ENCODE measurements around the gene EHMT1.

The EHMT1 gene

DNA sequence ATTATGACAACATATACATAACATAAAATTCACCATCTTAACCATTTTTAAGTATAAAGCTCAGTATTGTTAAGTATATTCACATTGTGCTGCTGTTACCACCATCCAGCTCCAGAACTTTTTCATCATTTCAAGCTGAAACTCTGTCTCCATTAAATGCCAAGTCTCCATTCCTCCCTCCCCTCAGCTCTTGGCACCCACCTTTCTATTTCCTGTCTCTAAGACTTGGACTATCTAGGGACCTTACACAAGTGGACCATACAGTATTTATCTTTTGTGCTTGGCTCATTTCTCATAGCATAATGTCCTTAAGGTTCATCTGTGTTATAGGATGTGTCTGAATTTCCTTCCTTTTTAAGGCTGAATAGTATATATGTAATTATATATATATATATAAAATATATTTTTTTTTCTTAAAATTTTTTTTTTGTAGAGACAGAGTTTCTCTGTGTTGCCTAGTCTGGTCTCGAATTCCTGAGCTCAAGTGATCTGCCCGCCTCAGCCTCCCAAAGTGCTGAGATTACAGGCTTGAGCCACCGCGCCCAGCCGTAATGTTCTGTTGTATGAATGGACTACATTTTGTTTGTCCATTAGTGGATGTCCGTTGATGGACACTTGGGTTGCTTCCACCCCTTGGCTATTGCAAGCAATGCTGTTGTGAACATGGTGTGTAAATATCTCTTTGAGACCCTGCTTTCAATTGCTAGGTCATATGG is 72.3 kb downstream of the EHMT1 start:
- 93 to 96% methylated on average over 6 of the region's 6 CpGs for WGBS, 2 experiments
- Histone ChIP-seq H3K36me3 (ENCODE audit: control insufficient read depth, insufficient read depth, low read length) (no peaks in the 10 kb centered on the region), H3K4me3 (ENCODE audit: insufficient read depth, low read depth, low read length) (no peak overlapping the region), H3K27ac (ENCODE audit: insufficient read depth, low read depth, low read length, poor library complexity, severe bottlenecking) (no peak overlapping the region), H3K9me3 (ENCODE audit: control insufficient read depth, low read length) (no peaks in the 10 kb centered on the region), H3K4me1 (ENCODE audit: control insufficient read depth, insufficient read depth, low read length) (peaks cover 3% of the 10 kb centered on the region), H3K27me3 (ENCODE audit: control insufficient read depth, insufficient read depth, low read length, poor library complexity, severe bottlenecking) (no peaks in the 10 kb centered on the region)

DNA sequence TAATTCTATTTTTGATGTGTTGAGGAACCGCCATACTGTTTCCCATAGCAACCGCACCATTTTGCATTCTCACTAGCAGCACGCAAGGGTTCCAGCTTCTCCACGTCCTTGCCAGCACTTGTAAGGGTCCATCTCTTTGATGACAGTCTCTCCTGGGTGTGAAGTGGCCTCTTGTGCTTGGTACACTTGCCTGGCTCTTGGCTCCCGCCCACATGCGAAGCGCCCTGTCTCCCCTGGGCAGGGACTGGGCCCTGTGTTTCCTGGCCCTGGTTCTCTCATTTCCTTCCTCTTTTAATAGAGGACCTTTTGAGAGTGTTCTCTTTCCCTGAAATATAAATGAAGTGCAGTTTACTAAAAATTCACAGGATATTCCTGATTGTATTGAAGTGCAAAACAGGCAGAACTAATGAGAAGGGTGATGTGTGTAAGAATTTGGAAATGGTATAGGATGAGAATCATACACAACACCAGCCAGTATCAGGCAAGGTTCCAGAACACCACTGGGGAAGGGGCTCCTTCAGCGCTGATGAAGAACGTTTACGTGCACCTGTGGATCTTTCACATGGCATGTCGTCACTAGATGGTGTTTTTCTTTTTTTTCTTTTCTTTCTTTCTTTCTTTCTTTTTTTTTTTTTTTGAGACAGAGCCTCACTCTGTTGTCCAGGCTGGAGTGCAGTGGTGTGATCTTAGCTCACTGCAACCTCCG is 73.0 kb downstream of the EHMT1 start:
- Histone ChIP-seq H3K36me3 (ENCODE audit: control insufficient read depth, insufficient read depth, low read length) (no peaks in the 10 kb centered on the region), H3K4me3 (ENCODE audit: insufficient read depth, low read depth, low read length) (no peak overlapping the region), H3K27me3 (ENCODE audit: control insufficient read depth, insufficient read depth, low read length, poor library complexity, severe bottlenecking) (no peaks in the 10 kb centered on the region), H3K9me3 (ENCODE audit: control insufficient read depth, low read length) (no peaks in the 10 kb centered on the region), H3K27ac (ENCODE audit: insufficient read depth, low read depth, low read length, poor library complexity, severe bottlenecking) (no peak overlapping the region), H3K4me1 (ENCODE audit: control insufficient read depth, insufficient read depth, low read length) (peaks cover 3% of the 10 kb centered on the region)
- WGBS, 2 experiments: 93 to 95% methylated on average over 11 to 12 of the region's 12 CpGs

DNA sequence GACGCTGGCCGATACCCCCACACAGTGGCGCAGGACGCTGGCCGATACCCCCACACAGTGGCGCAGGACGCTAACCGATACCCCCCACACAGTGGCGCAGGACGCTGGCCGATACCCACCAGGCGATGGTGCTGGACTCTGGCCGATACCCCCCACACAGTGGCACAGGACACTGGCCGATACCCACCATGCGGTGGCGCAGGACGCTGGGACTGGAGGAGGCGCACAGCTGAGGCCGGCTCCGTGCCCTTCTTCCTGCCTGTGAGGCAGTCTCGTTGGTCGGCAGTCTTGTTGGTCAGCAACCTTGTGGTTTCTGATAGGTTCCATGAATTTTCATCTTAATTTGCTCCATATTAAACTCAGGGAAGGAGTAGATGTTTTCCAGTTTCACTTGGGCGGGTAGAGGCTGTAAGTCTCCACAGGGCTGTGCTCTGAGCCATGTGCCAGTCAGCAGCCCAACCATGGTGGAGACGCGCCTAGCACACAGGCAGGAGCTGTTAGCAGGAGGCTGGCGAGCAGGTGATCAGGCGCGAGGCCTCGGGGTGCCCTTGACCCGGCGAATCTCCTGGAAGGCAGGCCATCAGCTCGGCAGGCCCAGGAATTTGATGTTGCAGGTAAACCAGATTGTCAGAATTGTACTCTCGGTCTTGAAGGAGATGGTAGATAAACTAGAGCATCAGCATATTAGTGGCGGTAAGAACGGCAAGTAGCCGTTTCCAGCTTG is 75.6 kb downstream of the EHMT1 start:
- Histone ChIP-seq H3K36me3 (ENCODE audit: control insufficient read depth, insufficient read depth, low read length) (no peaks in the 10 kb centered on the region), H3K27me3 (ENCODE audit: control insufficient read depth, insufficient read depth, low read length, poor library complexity, severe bottlenecking) (no peaks in the 10 kb centered on the region), H3K9me3 (ENCODE audit: control insufficient read depth, low read length) (no peaks in the 10 kb centered on the region), H3K27ac (ENCODE audit: insufficient read depth, low read depth, low read length, poor library complexity, severe bottlenecking) (no peak overlapping the region), H3K4me1 (ENCODE audit: control insufficient read depth, insufficient read depth, low read length) (peaks cover 8% of the 10 kb centered on the region), H3K4me3 (ENCODE audit: insufficient read depth, low read depth, low read length) (no peak overlapping the region)
- 94 to 96% methylated on average over 36 of the region's 36 CpGs for WGBS, 2 experiments

DNA sequence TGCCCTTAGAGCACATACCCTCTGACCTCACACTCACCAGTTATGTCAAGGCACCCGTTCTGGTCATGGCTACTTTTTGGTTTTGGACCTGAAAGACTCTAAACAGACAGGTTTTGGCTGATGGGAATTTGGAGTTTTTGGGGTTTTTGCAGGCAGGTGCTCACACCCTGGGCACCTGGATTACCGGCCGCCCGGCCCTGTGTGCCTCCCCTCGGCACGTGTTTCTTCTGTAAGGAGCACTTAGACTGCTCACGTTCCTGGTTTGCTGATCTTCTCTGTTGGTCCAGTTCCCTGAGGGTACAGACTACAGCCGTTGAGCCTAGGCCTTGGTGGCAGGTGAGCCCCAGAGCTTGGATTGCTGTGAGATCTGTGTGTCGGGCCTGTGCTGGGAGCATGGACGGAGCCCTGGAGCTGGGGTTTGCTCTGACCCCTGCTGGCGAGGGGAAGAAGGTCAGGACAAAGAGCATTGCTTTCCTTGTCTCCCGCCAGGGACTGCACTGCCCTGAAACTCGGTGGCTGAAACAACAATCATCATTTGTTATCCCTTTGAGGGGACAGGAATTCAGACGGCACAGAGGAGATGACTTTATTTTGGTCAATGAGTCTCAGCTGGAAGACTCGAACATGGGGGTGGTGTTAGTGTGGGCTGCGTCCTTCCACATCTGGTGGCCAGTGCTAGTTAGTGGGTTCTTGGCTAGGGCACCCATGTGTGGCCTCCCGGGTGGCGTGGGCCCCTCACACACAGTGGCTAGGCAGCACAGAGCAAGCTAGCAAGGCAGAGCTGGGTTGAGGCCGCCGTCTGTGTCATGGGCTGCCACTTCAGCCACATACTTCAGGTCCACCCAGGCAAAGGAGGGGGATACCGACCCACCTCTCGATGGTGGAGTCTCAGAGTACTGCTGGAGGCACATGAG is 76.4 kb downstream of the EHMT1 start:
- Histone ChIP-seq H3K4me3 (ENCODE audit: insufficient read depth, low read depth, low read length) (no peak overlapping the region), H3K4me1 (ENCODE audit: control insufficient read depth, insufficient read depth, low read length) (peaks cover 8% of the 10 kb centered on the region), H3K27me3 (ENCODE audit: control insufficient read depth, insufficient read depth, low read length, poor library complexity, severe bottlenecking) (no peaks in the 10 kb centered on the region), H3K27ac (ENCODE audit: insufficient read depth, low read depth, low read length, poor library complexity, severe bottlenecking) (no peak overlapping the region), H3K9me3 (ENCODE audit: control insufficient read depth, low read length) (no peaks in the 10 kb centered on the region), H3K36me3 (ENCODE audit: control insufficient read depth, insufficient read depth, low read length) (no peaks in the 10 kb centered on the region)
- 64 to 66% methylated on average over 22 of the region's 22 CpGs for WGBS, 2 experiments

DNA sequence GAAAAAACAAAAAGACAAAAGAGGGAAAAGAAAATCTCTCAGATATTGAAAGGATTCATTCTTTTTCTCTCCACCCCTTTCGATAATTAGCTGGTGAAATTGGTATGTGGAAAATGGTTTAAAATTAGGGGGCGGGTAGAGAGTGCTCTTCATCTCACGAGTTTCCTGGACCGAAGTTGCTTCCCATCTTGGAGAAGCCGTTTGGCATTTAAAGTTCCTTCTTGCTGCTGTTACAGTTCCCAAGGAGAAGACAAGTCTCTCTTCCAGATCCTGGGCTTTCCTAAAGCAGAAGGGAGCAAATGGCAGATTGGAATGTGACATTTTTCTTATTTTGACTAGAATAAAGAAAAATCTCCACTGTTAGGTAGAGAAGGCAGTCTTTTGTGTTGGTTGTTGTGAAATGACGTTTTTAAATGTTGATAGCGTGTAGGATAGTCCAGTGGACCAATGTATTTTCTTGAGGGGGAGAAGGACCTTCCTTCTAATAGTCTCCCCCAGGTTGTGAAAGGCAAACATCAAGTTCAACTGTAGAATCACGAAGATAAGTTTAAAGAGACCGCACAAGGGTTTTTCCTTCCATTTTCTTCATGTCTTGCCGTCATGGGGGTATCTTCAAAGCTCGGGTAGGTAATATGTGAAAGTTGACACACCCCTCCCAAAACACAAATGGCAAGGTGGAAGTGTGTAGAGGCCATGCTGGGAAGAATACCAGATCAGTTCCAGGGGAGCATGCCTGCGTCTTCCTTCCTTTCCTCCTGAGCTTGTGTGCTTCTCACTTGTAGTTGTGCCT is 77.5 kb downstream of the EHMT1 start:
- Histone ChIP-seq H3K4me3 (ENCODE audit: insufficient read depth, low read depth, low read length) (no peak overlapping the region), H3K27me3 (ENCODE audit: control insufficient read depth, insufficient read depth, low read length, poor library complexity, severe bottlenecking) (no peaks in the 10 kb centered on the region), H3K36me3 (ENCODE audit: control insufficient read depth, insufficient read depth, low read length) (no peaks in the 10 kb centered on the region), H3K4me1 (ENCODE audit: control insufficient read depth, insufficient read depth, low read length) (peaks cover 8% of the 10 kb centered on the region), H3K9me3 (ENCODE audit: control insufficient read depth, low read length) (no peaks in the 10 kb centered on the region), H3K27ac (ENCODE audit: insufficient read depth, low read depth, low read length, poor library complexity, severe bottlenecking) (no peak overlapping the region)
- 94 to 96% methylated on average over 12 of the region's 12 CpGs for WGBS, 2 experiments

DNA sequence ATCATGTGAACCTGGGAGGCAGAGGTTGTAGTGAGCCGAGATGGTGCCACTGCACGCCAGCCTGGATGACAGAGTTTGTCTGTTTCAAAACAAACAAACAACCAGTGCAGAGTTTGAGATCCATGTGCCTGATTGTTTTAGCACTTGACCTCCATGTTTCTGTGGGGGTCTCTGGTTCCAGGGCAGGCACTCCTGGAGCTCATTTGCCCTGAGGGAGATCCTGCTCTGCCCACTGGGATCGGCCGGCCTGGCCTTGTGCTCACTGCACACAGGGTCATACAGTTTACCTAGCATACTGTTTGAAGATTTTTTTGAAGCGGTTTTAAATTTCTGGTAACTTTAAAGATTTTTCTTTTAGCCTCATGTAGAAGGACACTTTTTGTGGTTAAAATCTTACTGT is 78.4 kb downstream of the EHMT1 start:
- H3K9me3 ChIP-seq (ENCODE audit: control insufficient read depth, low read length): peaks cover 1% of the 10 kb centered on the region
- no peaks in the 10 kb centered on the region for H3K27me3 ChIP-seq (ENCODE audit: control insufficient read depth, insufficient read depth, low read length, poor library complexity, severe bottlenecking)
- no peak overlapping the region for H3K4me3 ChIP-seq (ENCODE audit: insufficient read depth, low read depth, low read length)
- WGBS, 2 experiments: 88 to 93% methylated on average over 5 of the region's 5 CpGs
- H3K36me3 ChIP-seq (ENCODE audit: control insufficient read depth, insufficient read depth, low read length): peaks cover 1% of the 10 kb centered on the region
- peaks cover 8% of the 10 kb centered on the region for H3K4me1 ChIP-seq (ENCODE audit: control insufficient read depth, insufficient read depth, low read length)
- H3K27ac ChIP-seq (ENCODE audit: insufficient read depth, low read depth, low read length, poor library complexity, severe bottlenecking): no peak overlapping the region

DNA sequence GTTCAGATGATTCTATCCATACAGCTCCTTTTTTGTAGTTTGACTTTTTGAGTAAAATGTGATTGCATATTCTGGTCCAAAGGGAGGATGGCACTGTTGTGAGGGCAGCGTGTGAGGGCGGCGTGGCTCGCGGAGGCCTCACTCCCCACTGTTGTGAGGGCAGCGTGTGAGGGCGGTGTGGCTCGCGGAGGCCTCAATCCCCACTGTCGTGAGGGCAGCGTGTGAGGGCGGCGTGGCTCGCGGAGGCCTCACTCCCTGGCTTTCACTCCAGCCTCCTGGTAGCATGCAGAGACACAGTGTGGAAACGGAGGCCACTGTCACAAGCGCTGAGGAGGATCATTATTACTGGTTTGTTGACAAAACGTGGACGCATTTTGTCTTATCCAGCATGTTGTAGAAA is 79.0 kb downstream of the EHMT1 start:
- Histone ChIP-seq H3K4me3 (ENCODE audit: insufficient read depth, low read depth, low read length) (no peak overlapping the region), H3K27me3 (ENCODE audit: control insufficient read depth, insufficient read depth, low read length, poor library complexity, severe bottlenecking) (no peaks in the 10 kb centered on the region), H3K4me1 (ENCODE audit: control insufficient read depth, insufficient read depth, low read length) (peaks cover 8% of the 10 kb centered on the region), H3K36me3 (ENCODE audit: control insufficient read depth, insufficient read depth, low read length) (peaks cover 7% of the 10 kb centered on the region), H3K9me3 (ENCODE audit: control insufficient read depth, low read length) (peaks cover 4% of the 10 kb centered on the region), H3K27ac (ENCODE audit: insufficient read depth, low read depth, low read length, poor library complexity, severe bottlenecking) (no peak overlapping the region)
- WGBS, 2 experiments: 91 to 93% methylated on average over 19 of the region's 19 CpGs

DNA sequence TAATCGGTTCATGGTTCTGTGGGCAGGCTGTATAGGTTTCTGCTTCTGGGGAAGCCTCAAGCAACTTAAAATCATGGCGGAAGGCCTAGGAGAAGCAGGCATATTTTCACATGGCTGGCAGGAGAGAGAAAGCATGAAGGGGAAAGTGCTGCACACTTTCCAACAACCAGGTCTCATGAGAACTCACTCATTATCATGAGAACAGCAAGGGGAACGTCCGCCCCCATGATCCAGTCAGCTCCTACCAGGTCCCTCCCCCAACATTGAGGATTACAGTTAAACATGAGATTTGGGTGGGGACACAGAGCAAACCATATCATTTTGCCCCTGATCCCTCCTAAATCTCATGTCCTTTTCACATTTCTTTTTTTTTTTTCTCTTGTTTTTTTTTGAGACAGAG is 82.1 kb downstream of the EHMT1 start:
- Histone ChIP-seq H3K27me3 (ENCODE audit: control insufficient read depth, insufficient read depth, low read length, poor library complexity, severe bottlenecking) (no peaks in the 10 kb centered on the region), H3K9me3 (ENCODE audit: control insufficient read depth, low read length) (peaks cover 4% of the 10 kb centered on the region), H3K27ac (ENCODE audit: insufficient read depth, low read depth, low read length, poor library complexity, severe bottlenecking) (no peak overlapping the region), H3K4me3 (ENCODE audit: insufficient read depth, low read depth, low read length) (no peak overlapping the region), H3K4me1 (ENCODE audit: control insufficient read depth, insufficient read depth, low read length) (peaks cover 10% of the 10 kb centered on the region), H3K36me3 (ENCODE audit: control insufficient read depth, insufficient read depth, low read length) (peaks cover 8% of the 10 kb centered on the region)
- 92 to 96% methylated on average over 4 of the region's 4 CpGs for WGBS, 2 experiments

DNA sequence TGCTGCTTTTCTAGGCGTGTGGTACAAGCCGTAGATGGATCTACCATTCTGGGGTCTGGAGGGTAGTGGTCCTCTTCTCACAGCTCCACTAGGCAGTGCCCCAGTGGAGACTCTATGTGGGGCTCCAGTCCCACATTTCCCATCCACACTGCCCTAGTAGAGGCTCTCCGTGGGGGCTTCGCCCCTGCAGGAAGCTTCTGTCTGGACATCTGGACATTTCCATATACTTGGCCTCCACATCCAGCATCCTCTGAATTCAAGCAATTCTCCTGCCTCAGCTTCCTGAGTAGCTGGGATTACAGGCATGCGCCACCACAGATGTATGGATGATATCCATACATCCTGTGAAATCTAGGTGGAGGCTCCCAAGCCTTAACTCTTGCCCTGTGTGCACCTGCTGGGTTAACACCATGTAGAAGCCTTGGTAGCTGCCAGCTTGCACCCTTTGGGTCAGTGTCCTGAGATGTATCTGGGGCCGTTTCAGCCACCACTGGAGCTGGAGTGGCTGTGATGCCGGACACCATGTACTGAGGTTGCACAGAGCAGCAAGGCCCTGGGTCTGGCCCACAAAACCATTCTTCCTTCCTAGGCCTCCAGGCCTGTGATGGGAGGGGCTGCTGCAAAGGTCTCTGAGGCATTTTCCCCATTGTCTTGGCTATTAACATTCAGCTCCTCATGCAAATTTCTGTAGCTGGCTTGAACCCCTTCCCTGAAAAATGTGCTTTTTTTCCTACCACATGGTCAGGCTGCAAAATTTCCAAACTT is 84.0 kb downstream of the EHMT1 start:
- H3K36me3 ChIP-seq (ENCODE audit: control insufficient read depth, insufficient read depth, low read length): peaks cover 8% of the 10 kb centered on the region
- H3K4me3 ChIP-seq (ENCODE audit: insufficient read depth, low read depth, low read length): no peak overlapping the region
- peaks cover 4% of the 10 kb centered on the region for H3K9me3 ChIP-seq (ENCODE audit: control insufficient read depth, low read length)
- 91 to 93% methylated on average over 7 of the region's 7 CpGs for WGBS, 2 experiments
- H3K4me1 ChIP-seq (ENCODE audit: control insufficient read depth, insufficient read depth, low read length): peaks cover 5% of the 10 kb centered on the region
- H3K27ac ChIP-seq (ENCODE audit: insufficient read depth, low read depth, low read length, poor library complexity, severe bottlenecking): no peak overlapping the region
- no peaks in the 10 kb centered on the region for H3K27me3 ChIP-seq (ENCODE audit: control insufficient read depth, insufficient read depth, low read length, poor library complexity, severe bottlenecking)
